SHP77 treated with DMSO at 0.1 percent for 48 hours (cell line): ENCODE measurements around the gene CHCHD6.

ENCODE experiments used
- DNase-seq: peaks from one replicate; lab custom pipeline; 2025; lab: John Stamatoyannopoulos, UW

CHCHD6 gene

DNA sequence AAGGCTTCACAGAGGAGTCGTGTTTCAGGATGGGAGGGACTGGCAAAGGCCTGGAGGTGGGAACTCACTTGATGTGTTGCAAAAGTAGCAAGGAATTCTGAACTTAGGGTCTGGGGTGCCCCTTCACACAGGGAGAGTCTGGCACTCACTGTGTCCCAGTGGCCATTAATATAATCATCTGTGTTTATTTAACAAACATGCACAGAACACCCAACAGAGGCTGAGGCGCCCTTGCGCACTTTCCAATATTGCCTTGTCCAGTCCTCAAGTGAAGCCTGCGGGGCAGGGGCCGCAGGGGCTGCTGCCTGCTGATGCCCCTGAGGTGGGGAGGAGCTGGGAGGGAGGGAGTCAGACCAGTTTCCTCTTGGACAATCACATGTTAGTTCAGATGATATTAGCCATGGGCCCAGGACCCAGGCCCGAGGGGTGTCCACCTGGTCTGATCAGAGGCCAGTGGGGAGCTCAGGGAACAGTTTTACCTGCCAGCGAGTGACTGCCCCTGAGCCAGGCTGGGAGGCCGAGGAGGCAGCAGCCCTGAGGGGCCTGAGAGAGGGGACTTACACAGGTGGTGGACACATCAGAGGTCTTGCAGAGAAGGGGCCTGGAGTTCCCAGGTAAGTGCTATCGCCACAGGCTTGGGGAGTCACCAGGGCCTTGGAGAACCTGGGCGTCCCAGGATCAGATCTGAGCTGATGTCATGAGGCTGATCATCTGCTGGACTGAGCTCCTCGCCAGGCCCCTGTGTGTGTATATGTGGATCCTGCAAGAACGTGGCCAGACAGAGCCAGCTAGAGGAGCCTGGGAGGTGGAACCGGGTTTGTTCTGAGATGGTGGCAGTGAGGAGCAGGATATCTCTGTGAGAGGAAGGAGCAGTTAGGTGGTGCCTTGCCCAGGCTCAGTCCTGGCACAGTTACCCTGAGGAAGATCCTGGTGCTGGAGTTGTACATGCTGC is 35.3 kb upstream of the CHCHD6 start:
- no peak for DNase-seq

DNA sequence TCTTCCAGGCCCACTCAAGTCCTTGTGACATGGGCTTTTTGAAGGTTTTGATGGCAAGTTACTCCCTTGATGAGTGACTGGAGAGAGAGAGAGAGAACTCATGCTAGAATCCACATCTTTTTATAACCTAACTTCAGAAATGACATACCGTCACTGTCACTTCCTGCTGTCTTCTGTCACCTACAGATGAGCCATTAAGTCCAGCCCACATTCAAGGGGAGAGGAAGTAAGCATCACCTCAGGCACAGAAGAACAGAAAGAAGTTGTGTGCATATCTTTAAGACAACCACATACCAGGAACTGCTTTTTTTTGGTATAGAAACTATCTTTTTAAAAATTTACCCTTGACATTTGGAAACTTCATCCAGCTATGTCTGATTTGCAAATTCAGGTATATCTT is 32.5 kb upstream of the CHCHD6 start:
- no peak for DNase-seq

DNA sequence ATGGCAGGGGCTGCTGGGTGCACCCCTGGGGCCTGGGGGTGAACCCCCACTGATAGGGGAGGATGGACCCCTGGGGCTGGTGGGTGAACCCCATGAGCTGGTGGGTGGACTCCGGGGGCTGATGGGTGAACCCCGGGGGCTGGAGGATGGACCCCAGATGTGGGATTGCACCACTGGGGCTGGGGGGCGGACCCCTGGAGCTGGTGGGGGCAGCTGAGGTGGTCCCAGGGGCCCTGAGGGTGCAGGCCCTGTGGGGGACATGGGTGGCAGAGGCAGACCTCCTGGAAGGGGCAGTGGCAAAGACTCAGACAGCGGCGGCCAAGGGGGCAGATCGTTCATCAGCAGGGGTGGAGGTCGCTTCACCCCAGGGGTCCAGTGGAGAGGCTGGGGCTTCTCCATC is 31.7 kb upstream of the CHCHD6 start:
- DNase-seq = no peak

DNA sequence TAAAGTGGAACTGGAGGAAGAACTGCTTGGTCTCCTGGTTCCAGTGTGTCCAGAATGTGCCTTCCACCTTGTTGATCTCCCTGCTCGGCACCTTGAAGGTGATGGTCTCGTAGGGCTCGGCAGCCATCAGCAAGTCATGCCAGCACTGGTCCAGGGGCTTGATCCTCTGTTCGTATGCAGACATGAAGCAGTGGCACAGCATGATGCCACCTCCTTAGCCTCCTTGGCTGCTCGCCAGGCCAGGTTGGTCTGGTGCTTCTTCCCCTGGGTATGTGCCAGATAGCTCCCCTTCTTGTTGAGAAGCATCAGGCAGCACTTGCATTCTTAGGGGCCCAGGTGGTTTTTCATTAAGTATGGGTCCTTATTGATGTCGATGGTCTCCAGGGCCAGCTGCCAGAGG is 31.3 kb upstream of the CHCHD6 start:
- DNase-seq = no peak

DNA sequence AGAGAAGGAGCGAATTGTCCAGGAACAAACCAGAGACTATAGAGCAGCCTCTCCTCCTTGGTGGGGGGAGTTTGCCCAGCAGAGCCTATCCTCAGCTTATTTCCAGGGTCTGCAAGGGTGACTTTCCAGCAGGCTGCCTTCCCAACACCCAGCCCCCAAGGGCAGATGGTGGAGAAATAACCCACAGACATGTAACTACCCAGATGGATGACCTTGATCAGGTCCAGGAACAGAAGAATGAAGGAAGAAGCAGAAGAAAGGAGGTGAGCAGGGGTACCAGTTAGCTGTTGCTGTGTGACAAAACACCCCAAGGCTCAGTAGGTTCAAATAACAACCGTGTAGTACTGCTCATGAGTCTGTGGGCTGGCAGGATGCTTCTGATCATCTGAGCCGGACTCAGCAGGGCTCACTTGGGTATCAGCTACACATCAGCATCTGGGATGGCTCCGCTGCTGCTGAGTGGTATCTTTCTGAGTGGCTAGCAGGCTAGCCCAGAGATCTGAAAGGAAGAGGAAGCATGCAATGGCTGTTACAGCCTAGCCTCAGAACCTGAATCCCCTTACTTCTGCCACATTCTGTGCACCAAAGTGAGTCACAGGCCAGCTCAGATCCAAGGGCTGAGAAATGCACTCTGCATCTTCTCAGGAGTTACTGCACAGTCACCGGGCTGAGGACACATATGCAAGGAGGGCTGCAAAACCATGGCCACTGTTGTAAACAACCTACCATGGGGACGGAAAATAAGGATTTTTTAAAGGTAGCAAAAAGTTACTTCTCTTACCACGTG is 26.9 kb upstream of the CHCHD6 start:
- DNase-seq = no peak

DNA sequence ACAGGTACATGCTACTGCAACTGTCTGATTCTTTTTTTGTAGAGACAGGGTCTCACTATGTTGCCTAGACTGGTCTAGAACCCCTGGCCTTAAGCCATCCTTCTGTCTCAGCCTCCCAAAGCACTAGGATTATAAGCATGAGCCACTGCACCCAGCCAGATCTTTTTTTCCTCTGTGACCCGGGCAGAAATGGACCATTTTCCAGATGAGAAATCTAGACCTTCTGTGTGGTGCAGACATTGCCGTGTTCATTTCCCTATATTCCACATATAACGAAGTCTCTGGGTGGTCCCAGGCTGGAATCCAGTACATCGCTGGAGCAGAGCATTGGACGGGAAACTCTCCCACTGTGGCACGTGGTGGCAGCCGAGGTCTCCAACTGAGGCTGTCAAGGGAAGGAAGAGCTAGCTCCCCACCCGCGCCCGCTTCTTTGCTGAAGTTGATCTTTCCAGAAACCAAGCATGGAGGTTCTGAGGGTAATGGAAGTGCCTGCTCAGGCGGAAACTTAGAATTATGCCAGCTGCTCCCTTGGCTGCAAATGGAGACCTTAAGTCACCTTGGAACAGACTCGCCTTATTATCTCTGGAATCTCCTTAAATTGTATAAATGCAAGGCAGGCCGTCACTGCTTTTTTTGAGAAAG is 26.1 kb upstream of the CHCHD6 start:
- no peak for DNase-seq

DNA sequence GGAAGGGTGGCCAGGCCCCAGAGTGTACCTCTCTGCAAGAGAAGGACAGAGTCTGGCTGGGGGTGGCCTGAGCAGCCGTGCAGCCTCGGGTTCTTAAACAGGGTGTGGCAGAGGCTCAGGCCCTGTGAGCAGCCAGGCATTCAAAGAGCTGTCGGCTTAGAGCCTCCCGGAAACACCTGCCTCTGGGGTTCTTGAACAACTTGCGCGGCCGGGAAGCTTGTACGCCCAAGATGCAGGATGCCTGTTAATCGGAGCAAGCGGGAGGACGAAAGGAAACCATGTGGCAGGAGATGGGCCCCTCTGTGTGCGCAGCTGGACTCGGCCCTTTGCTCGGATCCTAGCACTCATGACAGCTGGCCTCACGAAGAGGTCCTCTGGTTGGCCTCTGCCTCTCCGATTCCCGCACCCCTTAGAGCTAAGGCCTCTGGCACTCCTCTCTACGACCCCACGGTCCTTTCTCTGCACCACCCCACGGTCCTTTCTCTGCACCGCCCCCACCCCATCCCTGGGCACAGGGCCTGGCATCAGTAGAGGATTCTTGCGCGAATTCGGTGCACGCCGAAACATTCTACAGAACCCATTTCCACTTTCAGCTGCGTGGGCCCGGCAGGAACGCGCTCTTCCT is 25.2 kb upstream of the CHCHD6 start:
- DNase-seq = no peak

DNA sequence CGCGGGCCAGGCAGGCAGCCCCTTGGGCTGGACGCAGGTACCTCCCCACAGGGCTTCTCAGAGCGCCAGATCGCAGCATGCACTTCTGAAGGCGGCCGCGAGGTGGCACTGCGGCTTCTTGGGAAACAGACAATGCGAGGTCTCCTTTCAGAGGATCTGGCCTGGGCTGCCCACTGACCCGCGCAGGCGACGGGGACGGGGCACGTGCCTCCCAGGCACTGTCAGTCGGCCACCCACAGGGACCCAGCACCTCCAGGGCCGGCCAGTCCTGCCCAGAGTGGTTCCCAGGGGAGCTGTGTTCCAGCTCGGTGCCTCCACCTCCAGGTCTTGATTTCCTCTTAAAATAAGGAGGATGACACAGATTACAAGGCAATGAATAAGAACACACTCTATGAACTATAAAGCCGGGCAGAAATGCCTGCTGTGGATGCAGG is 24.7 kb upstream of the CHCHD6 start:
- peak; percentile 42 for DNase-seq

DNA sequence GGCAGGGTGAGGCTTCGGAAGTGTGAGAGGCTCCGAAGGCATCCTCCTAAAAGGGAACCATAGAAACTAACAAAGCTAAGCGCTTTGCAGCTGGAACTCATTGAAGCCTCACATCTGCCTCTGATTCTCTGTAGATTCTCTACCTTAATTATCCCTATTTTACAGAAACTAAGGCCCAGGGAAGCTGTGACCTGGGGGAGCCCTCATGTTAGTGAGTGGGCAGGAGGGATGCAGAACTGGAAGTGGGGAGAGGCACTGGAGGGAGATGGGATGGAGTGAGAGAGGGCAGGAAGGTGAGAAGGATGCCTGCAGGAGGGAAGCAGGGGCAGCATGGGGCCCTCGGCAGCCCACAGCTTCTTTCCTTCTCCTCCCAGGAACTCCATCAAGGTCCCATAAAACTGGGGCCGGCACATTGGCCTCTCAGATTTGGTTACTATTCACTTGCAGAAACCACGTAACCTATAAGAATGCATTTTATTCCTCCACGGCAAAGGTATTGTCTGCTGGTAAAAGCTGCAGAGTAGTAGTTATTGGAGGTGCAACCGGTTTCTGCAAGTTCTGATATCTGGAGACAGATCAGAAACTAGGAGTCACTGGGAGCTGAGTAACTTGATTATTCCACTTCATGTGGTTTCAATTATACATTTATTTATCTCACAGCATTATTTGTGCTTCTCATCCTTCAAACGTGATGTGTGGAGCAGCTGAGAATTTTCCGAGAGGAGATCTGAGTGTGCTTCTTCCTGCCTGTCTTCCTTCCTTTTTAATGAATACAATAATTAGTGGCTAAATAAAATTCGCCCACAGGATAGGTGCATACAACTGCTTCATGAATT is 24.0 kb upstream of the CHCHD6 start:
- DNase-seq = no peak

DNA sequence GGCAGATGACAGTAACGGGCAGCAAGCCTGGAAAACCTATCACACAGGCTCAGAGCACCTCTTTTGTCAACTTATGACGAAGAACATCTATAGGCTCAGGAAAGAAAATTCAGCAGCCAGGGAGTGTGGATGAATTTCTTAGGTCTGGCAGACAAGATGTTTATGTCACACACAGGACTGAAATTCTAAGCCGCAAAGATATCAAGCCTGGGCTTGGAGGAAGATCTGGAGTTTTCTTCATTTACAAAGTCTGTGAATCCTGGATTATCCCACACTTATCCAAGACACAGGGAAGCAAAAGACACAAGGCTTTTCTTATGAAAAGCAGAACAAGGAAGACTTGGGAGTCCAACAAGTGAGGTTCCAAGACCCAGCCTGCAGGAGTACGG is 23.4 kb upstream of the CHCHD6 start:
- DNase-seq = no peak

DNA sequence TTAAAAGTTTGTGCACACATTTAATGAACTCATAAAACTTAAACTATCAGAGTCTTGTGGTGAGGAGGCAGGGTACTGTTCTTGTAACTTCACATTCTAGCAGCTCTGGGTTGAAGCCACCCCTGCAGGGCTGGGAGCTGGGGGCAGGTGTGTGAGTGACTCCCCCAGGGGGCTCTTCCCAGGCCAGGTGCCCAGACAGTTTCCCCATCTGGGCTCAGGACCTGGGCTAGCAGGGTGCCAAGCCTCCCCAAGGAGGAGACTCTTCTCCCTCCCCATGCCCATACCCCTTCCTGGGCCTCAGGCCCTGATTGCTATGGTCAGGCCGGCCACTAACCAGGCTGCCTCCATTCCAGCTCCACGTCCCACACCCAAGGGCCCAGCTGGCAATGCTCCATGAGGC is 22.0 kb upstream of the CHCHD6 start:
- no peak for DNase-seq

DNA sequence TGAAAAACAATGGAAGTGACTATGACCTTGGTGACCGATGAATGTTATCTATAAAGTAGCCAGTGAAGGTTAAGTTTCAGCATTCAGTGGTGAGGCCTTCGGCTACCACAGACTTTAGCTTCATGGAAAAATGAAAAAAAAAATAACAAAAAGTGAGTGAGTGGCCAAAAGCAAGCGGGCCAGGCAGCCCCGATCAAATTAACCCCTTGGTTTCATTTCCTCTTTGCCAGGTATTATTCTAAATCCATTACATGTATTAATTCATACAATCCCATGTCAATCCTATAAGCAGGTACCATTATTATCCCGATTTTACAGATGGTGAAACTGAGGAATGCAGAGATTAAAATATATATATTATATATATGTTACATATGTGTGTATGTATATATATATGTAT is 21.0 kb upstream of the CHCHD6 start:
- DNase-seq = no peak

DNA sequence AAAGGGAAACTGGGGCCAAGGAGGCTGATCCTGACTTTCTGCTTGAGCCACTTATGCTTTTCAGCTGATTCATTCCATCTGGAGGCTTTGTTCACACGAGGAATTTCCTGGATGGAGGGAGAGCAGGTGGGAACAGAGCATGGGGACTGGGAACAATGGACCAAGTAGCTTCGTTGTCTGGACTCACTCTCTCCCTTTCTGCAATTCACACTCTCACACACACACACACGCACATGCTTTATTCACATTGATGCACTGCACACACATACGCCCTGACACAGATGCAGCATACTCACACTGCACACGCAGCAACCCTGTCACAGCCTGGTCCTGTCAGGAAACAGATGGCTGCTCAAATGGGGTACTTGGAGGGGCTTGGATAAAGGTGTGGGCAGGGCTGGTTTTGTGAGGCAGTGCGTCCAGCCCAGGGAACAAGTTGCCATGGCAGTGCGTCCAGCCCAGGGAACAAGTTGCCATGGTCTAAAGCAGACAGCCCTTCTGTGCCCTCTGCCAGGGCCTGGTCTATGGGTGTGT is 19.8 kb upstream of the CHCHD6 start:
- no peak for DNase-seq

DNA sequence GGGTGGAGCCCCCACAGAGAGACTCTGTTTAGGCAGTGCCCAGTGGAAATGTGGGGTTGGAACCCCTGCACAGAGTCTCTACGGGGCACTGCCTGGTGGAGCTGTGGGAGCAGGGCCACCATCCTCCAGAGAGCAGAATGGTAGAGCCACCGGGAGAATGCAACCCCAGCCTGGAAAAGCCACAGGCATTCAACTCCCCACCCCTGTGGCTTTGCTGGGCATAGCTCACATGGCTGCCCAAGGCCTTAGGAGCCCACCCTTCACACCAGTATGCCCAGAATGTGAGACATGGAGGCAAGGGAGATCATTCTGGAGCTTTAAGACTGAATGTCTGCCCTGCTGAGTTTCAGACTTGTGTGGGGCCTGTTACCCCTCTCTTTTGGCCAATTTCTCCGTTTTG is 19.0 kb upstream of the CHCHD6 start:
- DNase-seq = no peak

DNA sequence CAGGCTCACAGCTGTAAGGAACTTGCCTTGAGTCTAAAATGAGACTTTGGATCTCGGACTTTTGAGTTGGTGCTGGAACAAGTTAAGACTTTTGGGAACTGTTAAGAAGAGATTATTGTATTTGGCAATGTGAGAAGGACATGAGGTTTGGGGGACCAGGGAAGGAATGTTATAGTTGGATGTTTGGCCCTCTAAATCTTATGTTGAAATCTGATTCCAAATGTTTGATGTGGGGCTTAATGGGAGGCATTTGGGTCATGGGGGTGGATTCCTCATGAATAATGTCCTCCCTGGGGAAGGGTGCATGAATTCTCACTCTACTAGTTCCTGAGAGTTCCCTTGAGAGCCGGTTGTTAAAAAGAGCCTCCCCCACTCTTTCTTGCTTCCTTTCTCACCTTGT is 18.5 kb upstream of the CHCHD6 start:
- DNase-seq = no peak

DNA sequence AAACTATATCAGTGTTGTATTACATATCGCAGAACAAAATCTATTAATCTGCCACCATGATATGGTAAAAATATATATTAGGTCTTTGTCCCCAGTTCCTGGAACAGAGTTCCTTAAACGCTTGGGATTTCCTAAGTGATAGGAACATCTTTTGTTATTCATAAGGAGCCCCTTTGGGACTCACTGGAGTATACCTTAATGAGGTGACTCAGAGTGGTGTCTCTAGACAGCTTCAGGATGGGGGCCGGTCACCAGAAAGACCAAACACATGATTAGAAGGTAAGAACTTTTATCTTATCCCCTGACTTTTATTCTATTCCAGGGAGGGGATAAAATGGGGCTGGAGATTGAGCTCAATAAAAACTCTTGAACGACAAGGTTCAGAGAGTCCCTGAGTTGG is 12.3 kb upstream of the CHCHD6 start:
- no peak for DNase-seq

DNA sequence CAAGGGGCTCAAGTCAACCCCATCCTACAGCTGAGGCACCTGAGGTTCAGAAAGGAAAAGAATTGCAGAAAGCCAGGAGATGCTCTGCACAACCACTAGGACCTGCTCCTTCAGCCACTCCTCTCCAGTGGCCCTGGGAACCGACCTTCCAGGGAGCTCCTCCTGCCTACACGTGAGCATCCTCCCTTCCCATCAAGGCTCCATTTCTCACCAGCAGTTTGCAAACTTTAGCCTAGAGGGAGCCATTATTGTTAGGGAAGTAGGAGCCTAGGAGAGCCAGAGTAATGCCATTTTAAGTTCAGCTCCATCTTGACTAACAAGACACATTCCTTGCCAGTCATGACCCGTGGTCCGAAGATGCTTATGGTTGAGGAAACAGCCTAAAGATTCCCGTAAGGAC is 11.2 kb upstream of the CHCHD6 start:
- no peak for DNase-seq

DNA sequence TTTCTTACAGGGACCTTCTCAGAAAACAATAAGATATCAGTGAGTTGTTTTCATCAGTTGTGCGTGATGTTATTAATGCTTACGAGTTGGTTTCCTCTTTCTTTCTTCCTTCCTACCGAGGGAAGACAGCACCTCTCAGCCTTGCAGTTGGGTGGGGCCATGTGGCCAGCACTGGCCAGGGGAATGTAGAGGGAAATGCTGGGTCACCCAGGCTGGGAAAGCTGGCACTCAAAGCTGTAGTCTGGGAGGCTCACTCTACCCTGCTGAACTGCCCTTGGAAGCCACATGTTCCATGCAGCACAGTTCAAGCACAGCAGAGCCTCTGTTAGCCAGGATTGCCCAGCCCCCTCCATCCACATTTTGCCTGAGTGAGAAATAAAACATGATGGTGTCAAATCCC is 10.1 kb upstream of the CHCHD6 start:
- no peak for DNase-seq

DNA sequence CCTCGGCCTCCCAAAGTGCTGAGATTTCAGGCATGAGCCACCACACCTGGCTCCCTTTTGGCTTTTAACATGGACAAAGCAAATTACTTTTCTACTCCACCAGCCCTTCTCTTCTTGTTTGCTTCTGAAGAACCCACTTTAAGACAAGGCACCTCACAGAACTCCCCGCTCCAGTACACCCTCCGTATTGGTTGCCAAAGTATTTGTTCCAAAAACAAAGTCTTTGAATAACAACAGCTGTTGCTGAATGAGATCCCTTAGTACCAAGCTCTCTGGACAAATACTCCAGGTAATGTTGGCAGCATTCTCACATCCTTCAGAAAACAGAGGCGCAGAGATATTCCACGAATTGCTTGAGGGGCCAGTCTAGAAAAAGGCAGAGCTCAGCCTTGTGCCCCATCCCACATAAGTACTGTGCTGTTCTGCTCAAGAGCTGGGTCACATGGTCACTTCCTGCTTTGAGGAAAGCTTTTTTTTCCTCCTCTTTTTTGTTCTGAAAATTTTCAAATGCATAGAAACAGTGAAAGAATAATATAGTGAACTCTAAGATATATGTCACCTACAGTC is 7.3 kb upstream of the CHCHD6 start:
- no peak for DNase-seq

DNA sequence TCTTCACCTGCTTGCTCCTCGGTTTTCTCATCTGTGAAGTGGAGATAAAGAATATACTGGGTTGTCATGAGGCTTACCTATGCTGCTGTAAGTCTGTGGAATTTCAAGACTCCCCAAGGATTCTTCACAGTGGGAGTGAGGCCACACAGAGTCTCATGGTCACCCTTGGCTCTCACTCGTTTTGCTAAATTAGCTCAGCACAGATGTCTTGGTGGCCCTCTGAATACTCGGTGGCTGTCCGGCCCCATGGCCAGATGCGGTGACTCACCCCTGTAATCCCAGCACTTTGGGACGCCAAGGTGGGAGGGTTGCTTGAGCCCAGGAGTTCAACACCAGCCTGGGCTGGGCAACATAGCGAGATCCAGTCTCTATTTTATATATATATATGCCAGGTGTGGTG is 5.0 kb upstream of the CHCHD6 start:
- no peak for DNase-seq
